GM10248 (cell line): ENCODE measurements around the gene AMOTL2.

Experiments
- CTCF ChIA-PET: fragments of 300-600 bp; sonication (Branson Sonifier 250); formaldehyde crosslinking; extraction: SDS; loops from one replicate; lab custom pipeline; 2021; ENCODE audit warnings: antibody characterized with exemption; lab: Yijun Ruan, JAX
- POLR2A ChIA-PET: fragments of 350-650 bp; sonication (Branson Sonifier 250); formaldehyde crosslinking; extraction: SDS; loops from one replicate; lab custom pipeline; 2020; ENCODE audit warnings: antibody characterized with exemption; lab: Yijun Ruan, JAX
- DNase-seq: peaks from one replicate; pipeline ENCODE4 v3.0.0; 2012; ENCODE audit errors: extremely low spot score
- TF ChIP-seq, protein P1 (sequence below): IDR thresholded peaks from 2 replicates; pipeline ENCODE4 v1.5.1; 2012; ENCODE audit warnings: mild to moderate bottlenecking, low read depth; ENCODE audit errors: extremely low read depth, missing control alignments, control extremely low read depth

AMOTL2 gene

DNA sequence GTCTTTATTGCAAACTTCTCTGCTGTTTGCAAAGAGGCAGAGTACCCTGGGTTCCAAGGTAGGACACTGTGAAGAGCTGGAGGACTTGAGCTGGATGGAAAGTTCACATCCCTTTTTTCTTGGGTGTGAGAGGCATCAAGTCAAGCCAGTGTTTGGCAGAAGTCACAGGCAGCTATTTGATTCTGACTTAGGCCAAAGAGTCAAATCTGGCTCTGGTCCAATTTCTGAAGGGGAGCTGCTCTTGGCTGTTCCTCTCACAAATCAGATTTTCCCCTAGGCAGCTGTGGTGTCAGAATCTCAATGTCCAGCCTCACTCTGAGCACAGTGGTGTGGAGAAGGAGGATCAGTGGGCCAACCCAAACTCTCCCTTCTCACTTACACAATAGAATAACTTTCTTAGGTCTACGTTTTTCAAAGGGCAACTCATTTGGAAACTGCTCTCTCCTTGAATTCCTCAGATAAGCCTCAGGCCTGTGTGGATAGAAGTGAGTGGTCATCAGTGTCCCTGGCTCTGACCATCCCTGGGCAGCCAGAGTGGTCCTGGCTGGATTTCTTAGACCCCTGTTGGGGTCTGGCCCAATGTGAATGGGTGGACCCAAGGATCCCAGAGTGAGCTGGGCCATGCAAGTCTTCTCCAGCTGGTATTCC lies 18.2 kb upstream of the AMOTL2 start:
- DNase-seq: no peak
- ChIA-PET CTCF (interaction anchor here (0.6 to 1.6 kb wide), 6 partner anchors 10 to 83 kb away, joined by 3 to 6 read pairs (median 3); no protein-coding TSS in a partner anchor), POLR2A (no interaction called here)
- TF ChIP-seq, protein P1, sequence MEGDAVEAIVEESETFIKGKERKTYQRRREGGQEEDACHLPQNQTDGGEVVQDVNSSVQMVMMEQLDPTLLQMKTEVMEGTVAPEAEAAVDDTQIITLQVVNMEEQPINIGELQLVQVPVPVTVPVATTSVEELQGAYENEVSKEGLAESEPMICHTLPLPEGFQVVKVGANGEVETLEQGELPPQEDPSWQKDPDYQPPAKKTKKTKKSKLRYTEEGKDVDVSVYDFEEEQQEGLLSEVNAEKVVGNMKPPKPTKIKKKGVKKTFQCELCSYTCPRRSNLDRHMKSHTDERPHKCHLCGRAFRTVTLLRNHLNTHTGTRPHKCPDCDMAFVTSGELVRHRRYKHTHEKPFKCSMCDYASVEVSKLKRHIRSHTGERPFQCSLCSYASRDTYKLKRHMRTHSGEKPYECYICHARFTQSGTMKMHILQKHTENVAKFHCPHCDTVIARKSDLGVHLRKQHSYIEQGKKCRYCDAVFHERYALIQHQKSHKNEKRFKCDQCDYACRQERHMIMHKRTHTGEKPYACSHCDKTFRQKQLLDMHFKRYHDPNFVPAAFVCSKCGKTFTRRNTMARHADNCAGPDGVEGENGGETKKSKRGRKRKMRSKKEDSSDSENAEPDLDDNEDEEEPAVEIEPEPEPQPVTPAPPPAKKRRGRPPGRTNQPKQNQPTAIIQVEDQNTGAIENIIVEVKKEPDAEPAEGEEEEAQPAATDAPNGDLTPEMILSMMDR: no peak

DNA sequence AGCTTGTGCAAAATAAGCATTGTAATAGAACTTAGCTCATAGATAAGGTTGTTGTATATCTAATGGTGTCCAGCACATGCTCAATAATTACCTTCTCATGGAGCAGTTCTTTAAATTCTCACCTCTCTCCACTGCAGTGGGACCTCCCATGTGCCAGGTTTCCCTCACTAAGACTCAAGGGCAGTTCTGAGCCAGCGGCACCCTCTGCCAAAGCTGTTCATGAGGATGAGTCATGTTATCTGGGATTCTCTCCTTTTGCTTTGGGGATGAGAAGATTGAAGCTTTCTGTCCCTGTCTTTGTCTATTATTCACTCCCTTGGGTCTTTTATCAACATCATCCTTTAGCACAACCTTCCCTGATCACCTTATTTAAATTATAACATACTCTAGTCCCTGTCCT lies 15.6 kb upstream of the AMOTL2 start:
- TF ChIP-seq, protein P1: no peak
- POLR2A ChIA-PET: no interaction called here
- CTCF ChIA-PET: no interaction called here
- DNase-seq: no peak

DNA sequence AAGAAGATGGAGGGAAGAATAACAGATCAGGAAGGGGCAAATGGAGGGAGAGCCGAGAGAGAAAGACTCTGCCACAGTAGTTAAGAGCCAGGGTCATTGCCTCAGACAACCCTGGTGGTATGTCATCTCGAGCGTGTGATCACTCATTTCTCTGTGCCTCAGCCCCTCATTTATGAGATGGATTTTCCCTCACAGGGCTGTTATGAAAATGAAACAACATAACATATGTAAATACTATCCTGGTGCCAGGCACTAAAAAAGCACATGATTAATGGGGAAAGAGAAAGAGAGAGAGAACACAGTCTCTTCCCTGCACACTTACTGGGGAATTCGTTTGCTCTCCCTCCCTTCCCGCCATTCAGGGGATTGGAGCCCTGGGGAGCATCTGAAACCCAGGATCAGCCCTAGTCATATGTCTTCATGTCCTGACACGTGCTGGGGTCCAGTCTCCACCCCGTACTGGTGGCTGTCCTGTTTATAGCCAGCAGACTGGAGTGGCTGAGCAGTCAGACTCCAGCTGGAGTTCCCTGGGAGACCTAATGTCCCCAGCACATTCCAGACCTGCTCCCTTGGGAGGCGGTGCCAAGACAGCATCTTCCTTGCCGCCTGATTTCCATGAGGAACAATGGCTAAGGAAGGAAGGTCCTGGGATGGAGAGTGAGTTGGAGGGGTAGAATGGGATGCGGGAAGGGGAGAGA lies 14.7 kb upstream of the AMOTL2 start:
- TF ChIP-seq, protein P1: no peak
- no peak for DNase-seq
- ChIA-PET POLR2A (no interaction called here), CTCF (interaction anchor here (1.6 kb wide), 1 partner anchor 10 kb away, joined by 4 read pairs; no protein-coding TSS in a partner anchor)

DNA sequence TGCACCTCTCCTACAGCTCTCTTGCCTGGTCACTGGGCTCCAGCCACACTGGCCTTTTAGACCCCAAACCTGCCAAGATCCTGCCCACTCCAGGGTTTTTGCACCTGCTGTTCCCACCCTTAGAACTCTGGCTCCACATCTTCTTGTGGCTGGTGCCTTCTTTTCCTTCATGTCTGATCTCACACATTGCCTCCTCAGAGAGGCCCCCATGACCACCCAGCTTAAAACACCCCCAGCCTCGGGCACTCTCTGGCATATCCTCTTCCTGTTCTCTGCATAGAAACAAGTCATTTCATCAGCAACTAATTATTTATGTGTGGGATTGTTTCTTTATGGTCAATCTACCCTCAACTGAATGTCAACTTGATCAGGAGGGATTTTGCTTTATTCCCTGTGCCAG lies 14.0 kb upstream of the AMOTL2 start:
- POLR2A ChIA-PET: no interaction called here
- TF ChIP-seq, protein P1: no peak
- no peak for DNase-seq
- CTCF ChIA-PET: interaction anchor here (1.1 to 1.6 kb wide), 2 partner anchors 9 to 57 kb away, joined by 3 to 4 read pairs; no protein-coding TSS in a partner anchor

DNA sequence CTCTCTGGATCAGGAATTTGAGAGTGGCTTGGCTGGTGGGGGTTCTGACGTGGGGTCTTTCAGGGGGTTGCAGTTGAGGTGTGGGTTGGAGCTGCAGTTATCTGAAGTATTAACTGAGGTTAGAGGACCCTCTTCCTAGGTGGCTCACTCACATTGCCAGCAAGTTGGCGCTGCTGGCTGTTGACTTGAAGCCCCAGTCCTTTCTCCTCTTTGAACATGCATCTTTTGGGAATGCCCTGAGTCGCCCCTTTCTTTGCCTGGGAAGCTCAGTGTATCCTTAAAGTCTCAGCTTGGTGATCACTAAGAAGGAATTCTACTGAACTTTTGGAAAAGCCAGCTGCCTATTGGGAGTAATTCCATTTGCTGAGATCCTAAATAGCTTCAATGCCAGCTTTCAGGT lies 13.0 kb upstream of the AMOTL2 start:
- DNase-seq: no peak
- POLR2A ChIA-PET: no interaction called here
- TF ChIP-seq, protein P1: no peak
- CTCF ChIA-PET: interaction anchor here (0.8 to 1.6 kb wide), 6 partner anchors 8 to 176 kb away, joined by 3 to 4 read pairs (median 3); no protein-coding TSS in a partner anchor

DNA sequence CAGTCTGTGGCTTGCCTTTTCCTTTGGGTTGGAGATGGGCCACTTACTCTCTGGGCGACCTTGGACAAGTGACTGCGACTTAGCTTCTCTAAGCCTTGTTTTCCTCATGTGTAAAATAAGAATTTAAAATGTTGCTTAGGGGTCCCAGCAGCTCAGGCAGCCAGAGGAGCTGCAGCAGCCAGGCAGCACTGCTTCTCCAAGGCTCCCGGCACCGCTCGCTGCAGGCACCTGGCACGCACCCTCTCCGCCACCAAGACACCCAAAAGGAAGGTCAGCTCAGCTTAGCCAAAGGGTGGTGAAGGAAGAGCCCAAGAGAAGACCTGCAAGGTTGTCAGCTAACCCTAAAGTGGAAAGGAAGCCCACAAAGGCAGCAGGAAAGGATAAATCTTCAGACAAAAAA lies 10.7 kb upstream of the AMOTL2 start:
- POLR2A ChIA-PET: no interaction called here
- TF ChIP-seq, protein P1: no peak
- CTCF ChIA-PET: interaction anchor here (1.4 kb wide), 1 partner anchor 216 kb away, joined by 3 read pairs; no protein-coding TSS in a partner anchor
- no peak for DNase-seq
